NOMO-1 treated with DMSO at 0.1 percent for 48 hours (cell line): Measurements from ENCODE around the gene NEO1.
A peak's percentile ranks its signal among the peaks of the same experiment; 100 is the strongest.
"Not testable (repeated sequence)": the region's sequence is repeated elsewhere in the genome, so short reads cannot be mapped to it uniquely, and the experiment has no call there.

Experiments
- DNase-seq: peaks from one replicate; lab custom pipeline; 2025; ENCODE audit not compliant: unreplicated experiment; lab: John Stamatoyannopoulos, UW

NEO1 gene

DNA sequence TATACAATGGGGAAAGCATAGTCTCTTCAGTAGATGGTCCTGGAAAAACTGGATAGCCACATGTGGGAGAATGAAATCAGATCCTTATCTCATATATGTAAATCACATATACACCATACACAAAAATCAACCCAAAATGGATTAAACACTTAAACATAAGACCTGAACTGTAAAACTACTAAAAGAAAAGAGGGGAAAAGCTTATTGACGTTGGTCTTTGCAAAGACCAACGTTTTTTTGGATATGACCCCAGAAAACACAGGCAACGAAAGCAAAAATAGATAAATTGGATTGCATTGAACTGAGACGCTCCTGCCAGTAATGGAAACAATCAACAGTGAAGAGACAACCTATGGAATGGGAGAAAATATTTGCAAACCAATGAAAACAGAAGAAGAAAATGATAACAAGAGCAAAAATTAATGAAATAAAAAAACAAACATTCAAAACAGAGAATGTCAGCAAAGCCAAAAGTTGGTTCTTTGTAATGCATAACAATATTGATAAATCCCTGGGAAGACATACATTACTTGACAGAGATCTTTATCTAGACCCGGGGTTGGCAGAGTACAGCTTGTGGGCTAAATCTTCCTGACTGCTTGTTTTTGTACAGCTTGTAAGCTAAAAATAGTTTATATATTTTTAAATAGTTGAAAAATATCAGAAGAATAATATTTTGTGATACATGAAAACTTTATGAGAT is 86.9 kb downstream of the NEO1 start:
- no peak for DNase-seq

GRCh38 chr15:73139744-73140553 is 87.7 kb downstream of the NEO1 start:
- no peak for DNase-seq

DNA sequence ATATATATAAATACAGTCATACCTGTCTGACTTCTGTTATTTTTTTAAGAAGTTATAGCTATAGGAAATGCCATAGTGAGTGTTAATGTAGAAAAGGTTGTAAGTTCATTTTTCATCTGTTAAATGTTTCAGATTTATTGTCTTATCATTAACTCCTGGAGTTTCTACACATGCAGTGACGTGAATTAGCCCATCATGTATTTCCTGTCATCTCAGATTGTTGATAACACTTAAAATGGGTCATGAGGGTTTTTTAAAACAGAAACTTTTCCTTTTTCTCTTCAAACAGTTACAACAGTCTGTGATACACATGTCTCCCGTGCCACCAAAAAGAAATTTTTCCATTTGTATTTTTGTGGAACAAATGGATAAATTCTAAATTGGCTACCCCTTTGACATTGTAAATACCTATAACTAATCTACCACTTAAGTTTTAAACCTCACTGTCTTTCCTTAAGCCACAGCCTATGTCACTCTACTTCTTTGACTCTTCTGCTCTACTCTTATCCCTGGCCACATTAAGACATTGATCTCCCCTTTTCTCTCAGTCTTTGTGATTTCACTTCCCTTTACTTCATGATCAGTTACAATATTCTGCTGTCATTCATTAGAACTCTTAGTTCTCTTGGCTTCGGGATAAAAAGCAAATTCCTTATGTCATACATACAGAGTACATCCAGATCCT is 89.1 kb downstream of the NEO1 start:
- DNase-seq: no peak

GRCh38 chr15:73142802-73143762 is 90.8 kb downstream of the NEO1 start:
- peak; percentile 39 for DNase-seq

GRCh38 chr15:73143763-73144155 is 91.5 kb downstream of the NEO1 start:
- DNase-seq: no peak

- no peak for DNase-seq
Observed at GRCh38 chr15:73146419-73146818, 94.2 kb downstream of the NEO1 start.

DNA sequence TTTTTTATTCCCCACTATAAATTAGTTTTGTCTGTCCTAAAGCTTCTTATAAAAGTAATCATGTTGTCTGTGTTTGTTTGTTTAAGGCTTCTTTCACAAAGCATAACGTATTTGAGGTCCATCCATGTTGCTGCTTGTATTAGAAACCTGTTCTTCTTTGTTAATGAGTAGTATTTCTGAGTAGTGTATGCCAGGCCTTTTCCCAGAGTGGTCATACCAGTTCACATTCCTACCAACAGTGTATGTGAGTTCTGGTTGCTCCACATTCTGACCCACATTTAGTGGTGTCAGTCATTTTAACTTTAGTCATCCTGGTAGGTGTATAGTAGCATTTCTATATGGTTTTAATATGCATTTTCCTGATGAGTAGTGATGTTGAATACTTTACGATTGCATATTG is 98.6 kb downstream of the NEO1 start:
- DNase-seq: no peak

DNA sequence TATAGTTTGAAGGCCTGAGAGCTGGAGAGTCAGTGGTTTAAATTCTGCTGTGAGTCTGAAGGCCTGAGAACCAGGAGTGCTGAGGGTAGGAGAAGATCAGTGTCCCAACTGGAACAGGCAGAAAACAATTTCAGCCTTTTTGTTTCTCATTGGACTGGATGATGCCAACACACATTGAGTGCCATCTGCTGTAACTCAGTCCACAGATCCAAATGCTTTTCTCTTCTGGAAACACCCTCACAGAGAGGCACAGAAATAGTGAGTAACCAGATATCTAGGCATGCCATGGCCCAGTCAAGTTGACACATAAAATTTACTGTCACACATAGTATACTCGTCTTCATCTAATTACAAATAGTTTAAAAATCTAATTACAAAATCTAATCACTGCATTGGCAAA is 100.8 kb downstream of the NEO1 start:
- no peak for DNase-seq

GRCh38 chr15:73153447-73153846 is 101.2 kb downstream of the NEO1 start:
- no peak for DNase-seq

GRCh38 chr15:73156431-73157191 is 104.3 kb downstream of the NEO1 start:
- DNase-seq: no peak

DNA sequence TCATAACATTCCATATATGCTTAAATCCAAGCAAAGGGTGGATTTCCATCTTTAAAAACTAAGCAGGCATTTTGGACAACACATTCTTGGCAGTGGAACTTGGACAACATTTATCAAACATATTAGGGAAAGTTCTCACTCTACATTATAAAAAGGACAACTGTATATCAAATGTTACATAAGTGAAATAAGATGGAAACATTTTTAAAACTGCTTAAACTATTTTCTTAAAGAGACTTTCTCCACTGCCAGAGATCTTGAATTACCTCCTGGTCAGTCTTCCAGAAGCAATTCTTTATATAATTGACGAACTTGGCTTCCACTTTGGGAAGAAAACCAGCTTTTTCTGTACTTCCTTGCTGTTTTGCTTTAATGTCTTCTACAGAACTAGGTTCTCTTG is 109.3 kb downstream of the NEO1 start:
- no peak for DNase-seq

DNA sequence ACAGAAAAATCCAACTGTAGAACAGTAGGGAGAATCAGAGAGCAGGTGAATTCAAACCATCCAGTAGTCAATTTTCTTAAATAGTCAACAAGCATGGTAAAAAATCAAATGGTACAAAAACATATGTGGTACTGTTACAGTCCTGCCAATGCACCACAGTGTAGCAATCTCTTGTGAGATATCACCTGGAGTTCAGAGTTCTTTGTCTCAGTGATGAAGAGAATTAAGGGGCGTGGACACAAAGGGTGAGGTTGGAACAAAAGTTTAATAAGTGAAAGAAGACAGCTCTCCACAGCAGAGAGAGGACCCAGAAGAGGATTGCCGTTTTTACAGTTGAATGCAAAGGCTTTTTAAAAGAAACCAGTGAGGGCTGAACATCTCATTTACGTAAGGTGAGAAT is 113.2 kb downstream of the NEO1 start:
- DNase-seq: no peak

DNA sequence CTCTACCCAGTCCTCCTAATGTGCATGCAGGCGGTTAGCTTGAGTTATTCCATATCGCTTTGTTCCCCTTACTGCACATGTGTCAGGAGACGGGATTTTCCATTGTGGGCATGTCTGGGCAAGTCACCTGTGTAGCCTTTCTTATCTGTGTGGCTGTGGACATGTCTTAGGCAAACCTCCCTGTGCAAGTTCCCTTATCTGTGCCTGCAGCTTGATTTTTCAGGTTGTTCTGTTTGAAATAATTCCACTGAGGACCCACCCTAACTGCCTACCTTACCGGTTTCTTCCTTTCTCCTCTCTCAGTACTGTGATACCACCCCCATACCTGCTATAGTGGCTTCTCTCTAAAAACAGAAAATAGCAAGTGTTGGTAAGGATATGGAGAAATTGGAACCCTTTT is 113.6 kb downstream of the NEO1 start:
- DNase-seq: no peak

- not testable (repeated sequence) for DNase-seq
Observed at GRCh38 chr15:73166711-73167110, 114.4 kb downstream of the NEO1 start.

- DNase-seq: no peak
Observed at GRCh38 chr15:73168487-73168886, 116.2 kb downstream of the NEO1 start.

GRCh38 chr15:73171711-73172110 is 119.4 kb downstream of the NEO1 start:
- no peak for DNase-seq

- DNase-seq: no peak
Observed at GRCh38 chr15:73172508-73172907, 120.2 kb downstream of the NEO1 start.

DNA sequence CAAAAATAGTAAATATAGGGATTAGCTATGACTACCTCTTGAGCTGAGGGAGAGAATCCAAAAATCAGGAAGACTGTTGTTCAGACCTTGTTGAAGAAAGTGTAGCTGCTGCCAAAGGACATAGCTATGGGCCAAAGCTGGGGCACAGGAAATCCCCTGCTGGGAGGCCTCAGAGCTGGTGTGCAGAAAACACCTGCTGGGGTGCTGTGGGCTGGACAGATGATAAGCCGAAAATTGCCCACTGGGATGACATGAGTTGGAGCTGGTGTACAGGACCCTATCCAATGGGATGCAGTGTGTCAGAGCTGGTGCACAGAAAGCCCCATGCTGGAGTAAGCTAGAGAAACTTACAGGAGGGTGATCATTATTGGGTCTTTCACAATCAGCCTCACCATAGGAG is 121.9 kb downstream of the NEO1 start:
- no peak for DNase-seq

- DNase-seq: no peak
Observed at GRCh38 chr15:73175382-73175781, 123.1 kb downstream of the NEO1 start.

- DNase-seq: no peak
Observed at GRCh38 chr15:73176598-73176997, 124.3 kb downstream of the NEO1 start.
